Erythroblast (primary cell): Measurements from ENCODE around the gene TSPAN12.

Experiments used
- GATA1 ChIP-seq: IDR thresholded peaks from 2 replicates; pipeline ENCODE4 v1.6.1; 2011; ENCODE audit warnings: low read depth, mild to moderate bottlenecking, control low read depth, low read length, moderate library complexity
- POLR2A ChIP-seq: IDR thresholded peaks from 2 replicates; pipeline ENCODE4 v1.6.1; 2011; ENCODE audit warnings: mild to moderate bottlenecking, low read length

- no peak for TF ChIP-seq POLR2A
- no peak for TF ChIP-seq GATA1
Measured at GRCh38 chr7:120834726-120835125, 23.2 kb downstream of the TSPAN12 start.
